Glutamatergic neuron (in vitro differentiated cells): Measurements from ENCODE around the gene SERINC2. TPM values are rescaled to one million over a fixed set of nuclear protein-coding genes. Genes with fewer than 3 reads are reported as not detected.
"Not testable (repeated sequence)": the region's sequence is repeated elsewhere in the genome, so short reads cannot be mapped to it uniquely, and the experiment has no call there.

Source experiments
- DNase-seq: peaks from one replicate; pipeline ENCODE4 v3.0.0; 2022
- H3K27ac Mint-ChIP-seq: one replicate; pipeline ENCODE4 v1.8.0; 2020; ENCODE audit warnings: mild to moderate bottlenecking, mixed read lengths, inconsistent platforms; ENCODE audit not compliant: unreplicated experiment
- H3K27me3 Mint-ChIP-seq: one replicate; pipeline ENCODE4 v1.8.0; 2020; ENCODE audit warnings: mild to moderate bottlenecking, moderate library complexity, mixed read lengths, inconsistent platforms; ENCODE audit not compliant: unreplicated experiment
- H3K36me3 Mint-ChIP-seq: one replicate; pipeline ENCODE4 v1.8.0; 2020; ENCODE audit warnings: mild to moderate bottlenecking, mixed read lengths, inconsistent platforms; ENCODE audit not compliant: unreplicated experiment
- H3K4me1 Mint-ChIP-seq: one replicate; pipeline ENCODE4 v1.8.0; 2020; ENCODE audit warnings: mild to moderate bottlenecking, low read depth, mixed read lengths, inconsistent platforms; ENCODE audit not compliant: unreplicated experiment
- H3K4me3 Mint-ChIP-seq: one replicate; pipeline ENCODE4 v1.8.0; 2020; ENCODE audit warnings: mild to moderate bottlenecking, mixed read lengths, inconsistent platforms; ENCODE audit not compliant: unreplicated experiment
- H3K9me3 Mint-ChIP-seq: one replicate; pipeline ENCODE4 v1.8.0; 2020; ENCODE audit warnings: mild to moderate bottlenecking, moderate library complexity, mixed read lengths, inconsistent platforms; ENCODE audit not compliant: unreplicated experiment
- total RNA-seq: library from RNA; stranded (reverse); fragmentation: NEBNext Ultra II Directional; extraction: Animal tissue kit (Norgen Biotek cat#: 25700); gene quantifications from one replicate; pipeline ENCODE4 v1.2.1, GENCODE V29; 2021; ENCODE audit not compliant: unreplicated experiment
- TF ChIP-seq, protein P1 (sequence below): fragments of 200-600 bp; sonication (generic); IDR thresholded peaks from one replicate; pipeline ENCODE4 v1.5.0; 2021; ENCODE audit not compliant: partially characterized antibody, unreplicated experiment

SERINC2 gene
- total RNA-seq, 1 donor from 2014 or later, result 36.4 TPM

DNA sequence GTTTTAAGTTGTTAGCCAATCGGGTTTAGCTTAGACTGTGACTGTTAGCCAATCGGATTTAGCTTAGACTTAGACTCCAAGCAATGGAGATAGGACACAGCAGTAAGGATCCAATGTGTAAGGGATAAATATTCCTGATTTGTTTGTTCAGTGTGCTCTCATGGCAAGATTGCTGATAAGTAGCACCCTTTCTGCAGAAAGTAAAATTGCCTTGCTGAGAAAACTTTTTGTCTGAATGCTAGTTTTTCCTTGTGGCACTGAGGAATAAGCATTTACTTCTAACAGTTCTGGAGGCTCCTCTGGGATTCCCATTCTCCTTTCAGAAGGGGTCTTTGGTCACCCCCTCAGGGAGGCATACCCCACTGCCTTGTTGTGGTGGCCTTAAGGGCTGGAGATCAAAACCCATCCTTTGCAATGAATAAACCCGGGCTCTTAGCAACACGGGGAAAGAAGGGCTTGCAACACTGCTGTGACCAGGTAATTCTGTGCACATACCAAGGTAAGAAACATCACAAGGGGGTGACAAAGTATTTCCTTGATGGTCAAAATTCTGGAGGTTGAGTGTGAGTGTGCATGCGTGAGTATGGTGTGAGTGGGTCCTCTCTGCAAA is 45.4 kb downstream of the SERINC2 start:
- Mint-ChIP-seq H3K36me3 (peaks cover 41% of the 10 kb centered on the region), H3K4me1 (no peaks in the 10 kb centered on the region), H3K27ac (no peak overlapping the region), H3K9me3 (peaks cover 7% of the 10 kb centered on the region), H3K4me3 (no peak overlapping the region), H3K27me3 (peaks cover 2% of the 10 kb centered on the region)
- no peak for DNase-seq
- TF ChIP-seq, protein P1, sequence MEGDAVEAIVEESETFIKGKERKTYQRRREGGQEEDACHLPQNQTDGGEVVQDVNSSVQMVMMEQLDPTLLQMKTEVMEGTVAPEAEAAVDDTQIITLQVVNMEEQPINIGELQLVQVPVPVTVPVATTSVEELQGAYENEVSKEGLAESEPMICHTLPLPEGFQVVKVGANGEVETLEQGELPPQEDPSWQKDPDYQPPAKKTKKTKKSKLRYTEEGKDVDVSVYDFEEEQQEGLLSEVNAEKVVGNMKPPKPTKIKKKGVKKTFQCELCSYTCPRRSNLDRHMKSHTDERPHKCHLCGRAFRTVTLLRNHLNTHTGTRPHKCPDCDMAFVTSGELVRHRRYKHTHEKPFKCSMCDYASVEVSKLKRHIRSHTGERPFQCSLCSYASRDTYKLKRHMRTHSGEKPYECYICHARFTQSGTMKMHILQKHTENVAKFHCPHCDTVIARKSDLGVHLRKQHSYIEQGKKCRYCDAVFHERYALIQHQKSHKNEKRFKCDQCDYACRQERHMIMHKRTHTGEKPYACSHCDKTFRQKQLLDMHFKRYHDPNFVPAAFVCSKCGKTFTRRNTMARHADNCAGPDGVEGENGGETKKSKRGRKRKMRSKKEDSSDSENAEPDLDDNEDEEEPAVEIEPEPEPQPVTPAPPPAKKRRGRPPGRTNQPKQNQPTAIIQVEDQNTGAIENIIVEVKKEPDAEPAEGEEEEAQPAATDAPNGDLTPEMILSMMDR, result no peak

DNA sequence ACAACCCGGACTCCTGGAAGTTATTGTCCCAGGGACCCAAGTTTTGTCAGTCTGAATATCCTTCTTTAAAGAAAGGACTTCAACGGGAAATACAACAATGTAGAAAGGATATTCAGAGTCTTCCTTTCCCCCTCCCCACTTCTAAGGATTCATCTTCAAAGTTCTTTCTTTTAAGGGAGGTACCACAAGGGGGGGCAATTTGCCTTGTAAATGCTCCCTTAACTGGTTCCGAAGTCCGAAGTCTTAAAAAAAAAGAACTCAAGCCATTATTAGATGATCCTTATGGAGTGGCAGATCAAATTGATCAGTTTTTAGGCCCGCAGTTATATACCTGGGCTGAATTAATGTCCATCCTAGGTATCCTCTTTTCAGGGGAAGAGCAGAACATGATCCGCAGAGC is 47.0 kb downstream of the SERINC2 start:
- Mint-ChIP-seq H3K27me3 (peaks cover 2% of the 10 kb centered on the region), H3K4me1 (no peaks in the 10 kb centered on the region), H3K9me3 (peaks cover 7% of the 10 kb centered on the region), H3K27ac (no peak overlapping the region), H3K4me3 (no peak overlapping the region), H3K36me3 (peaks cover 43% of the 10 kb centered on the region)
- no peak for DNase-seq
- TF ChIP-seq, protein P1, result no peak

DNA sequence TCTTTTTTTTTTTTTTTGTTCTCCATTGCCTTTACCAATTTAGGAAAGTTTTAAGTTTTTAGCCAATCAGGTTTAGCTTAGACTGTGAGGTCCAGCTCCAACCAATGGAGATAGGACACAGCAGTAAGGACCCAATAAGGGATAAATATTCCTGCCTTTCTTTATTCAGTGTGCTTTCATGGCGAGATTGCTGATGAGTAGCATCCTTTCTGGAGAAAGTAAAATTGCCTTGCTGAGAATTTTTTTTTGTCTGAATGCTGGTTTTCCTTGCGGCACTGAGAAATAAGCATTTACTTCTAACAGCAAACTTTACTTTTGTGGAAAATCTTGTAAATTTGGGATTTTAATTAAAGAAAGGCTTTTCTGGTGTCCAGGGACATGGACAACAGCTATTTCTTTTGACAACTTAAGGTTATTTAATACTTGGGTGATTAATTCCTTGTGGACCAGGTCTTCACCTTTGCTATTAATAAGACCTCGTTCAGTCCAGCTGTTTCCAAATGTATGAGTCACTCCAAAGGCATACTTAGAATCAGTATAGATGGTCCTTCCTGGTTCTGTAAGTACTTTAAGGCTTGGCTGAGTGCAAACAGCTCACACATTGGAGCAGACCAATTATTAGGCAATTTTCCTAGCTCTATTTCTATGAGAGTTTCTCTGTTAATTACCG is 54.1 kb downstream of the SERINC2 start:
- Mint-ChIP-seq H3K27me3 (peaks cover 4% of the 10 kb centered on the region), H3K4me1 (no peaks in the 10 kb centered on the region), H3K9me3 (peaks cover 2% of the 10 kb centered on the region), H3K27ac (no peak overlapping the region), H3K4me3 (no peak overlapping the region), H3K36me3 (peaks cover 47% of the 10 kb centered on the region)
- TF ChIP-seq, protein P1, result no peak
- no peak for DNase-seq

DNA sequence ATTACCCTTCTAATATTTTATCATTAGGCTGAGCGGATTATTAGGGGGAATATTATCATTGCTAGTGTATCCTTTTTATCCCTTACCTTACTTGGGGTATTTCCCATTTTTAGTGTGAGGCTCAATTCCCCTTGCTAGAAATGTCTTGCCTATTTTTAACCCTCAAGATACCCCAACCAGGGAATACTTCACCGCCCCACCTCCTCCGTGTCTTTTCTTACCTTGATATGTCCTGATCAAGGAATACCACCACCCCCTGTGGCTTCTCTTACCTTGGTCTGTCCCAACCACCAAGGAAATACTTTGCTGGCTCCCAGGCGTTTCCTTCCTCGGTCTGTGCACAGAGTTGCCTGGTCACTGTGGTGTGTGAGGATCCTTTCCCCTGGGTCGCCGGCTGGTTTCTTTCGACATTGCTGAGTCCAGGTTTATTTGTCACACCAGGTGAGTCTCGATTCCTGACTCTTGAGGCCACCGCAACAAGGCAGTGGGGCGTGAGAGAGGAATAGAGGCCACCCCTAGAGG is 57.8 kb downstream of the SERINC2 start:
- no peak for DNase-seq
- Mint-ChIP-seq H3K36me3 (peaks cover 33% of the 10 kb centered on the region), H3K27ac (no peak overlapping the region), H3K4me1 (no peaks in the 10 kb centered on the region), H3K27me3 (peaks cover 2% of the 10 kb centered on the region), H3K9me3 (peaks cover 5% of the 10 kb centered on the region), H3K4me3 (no peak overlapping the region)
- TF ChIP-seq, protein P1, result no peak

DNA sequence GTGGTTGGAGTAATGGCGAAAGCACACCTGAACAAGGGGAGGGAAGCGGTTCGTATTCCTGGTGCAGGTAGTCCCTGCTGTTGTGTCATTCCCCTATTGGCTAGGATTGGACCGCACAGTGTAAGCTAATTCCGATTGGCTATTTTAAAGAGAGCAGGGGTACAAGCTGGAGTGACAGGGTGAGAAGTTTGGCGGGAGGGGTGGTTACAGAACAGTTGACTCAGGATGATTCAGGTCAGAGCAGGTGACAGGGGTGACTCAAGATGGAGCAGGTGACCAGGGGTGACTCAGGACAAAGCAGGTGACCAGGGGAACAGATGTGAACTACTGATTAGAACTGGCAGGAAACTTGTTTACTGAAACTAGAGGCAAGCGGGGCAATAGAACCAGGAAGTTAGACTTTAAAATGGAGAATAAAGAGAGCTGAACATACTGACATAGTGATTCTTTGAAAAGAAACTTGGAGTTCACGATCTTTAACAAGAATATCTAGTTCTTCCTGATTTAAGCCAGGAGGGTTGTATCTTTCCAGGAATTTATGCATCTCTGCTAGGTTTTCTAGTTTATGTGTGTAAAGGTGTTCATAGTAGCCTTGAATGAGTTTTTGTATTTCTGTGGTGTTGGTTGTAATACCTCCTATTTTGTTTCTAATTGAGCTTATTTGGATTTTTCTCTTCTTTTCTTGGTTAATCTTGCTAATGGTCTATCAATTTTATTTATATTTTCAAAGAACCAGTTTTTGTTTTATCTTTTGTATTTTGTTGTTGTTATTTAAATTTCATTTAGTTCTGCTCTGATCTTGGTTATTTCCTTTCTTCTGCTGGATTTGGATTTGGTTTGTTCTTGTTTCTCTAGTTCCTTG is 58.7 kb downstream of the SERINC2 start:
- H3K36me3 Mint-ChIP-seq, result peaks cover 33% of the 10 kb centered on the region
- DNase-seq, H3K27me3 Mint-ChIP-seq, H3K4me1 Mint-ChIP-seq, H3K9me3 Mint-ChIP-seq, H3K4me3 Mint-ChIP-seq, H3K27ac Mint-ChIP-seq: not testable (repeated sequence)

DNA sequence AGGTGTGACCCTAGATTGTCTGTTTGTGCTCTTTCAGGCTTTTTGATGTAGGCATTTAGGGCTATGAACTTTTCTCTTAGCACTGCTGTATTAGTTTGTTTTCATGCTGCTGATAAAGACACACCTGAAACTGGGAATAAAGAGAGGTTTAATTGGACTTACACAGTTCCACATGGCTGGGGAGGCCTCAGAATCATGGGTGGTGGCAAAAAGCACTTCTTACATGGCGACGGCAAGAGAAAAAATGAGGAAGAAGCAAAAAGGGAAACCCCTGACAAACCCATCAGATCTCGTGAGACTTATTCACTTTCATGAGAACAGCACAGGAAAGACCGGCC is 59.3 kb downstream of the SERINC2 start:
- not testable (repeated sequence) for H3K27me3 Mint-ChIP-seq, DNase-seq, H3K9me3 Mint-ChIP-seq, H3K27ac Mint-ChIP-seq, H3K4me1 Mint-ChIP-seq, H3K4me3 Mint-ChIP-seq
- H3K36me3 Mint-ChIP-seq, result peaks cover 29% of the 10 kb centered on the region

DNA sequence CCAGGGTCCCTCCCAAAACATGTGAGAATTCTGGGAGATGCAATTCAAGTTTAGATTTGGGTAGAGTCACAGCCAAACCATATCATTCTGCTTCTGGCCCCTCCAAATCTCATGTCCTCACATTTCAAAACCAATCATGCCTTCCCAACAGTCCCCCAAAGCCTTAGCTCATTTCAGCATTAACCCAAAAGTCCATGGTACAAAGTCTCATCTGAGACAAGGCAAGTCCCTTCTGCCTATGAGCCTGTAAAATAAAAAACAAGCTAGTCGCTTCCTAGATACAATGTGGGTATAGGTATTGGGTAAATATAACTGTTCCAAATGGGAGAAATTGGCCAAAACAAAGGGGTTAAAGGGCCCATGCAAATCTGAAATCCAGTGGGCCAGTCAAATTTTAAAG is 59.7 kb downstream of the SERINC2 start:
- Mint-ChIP-seq H3K4me1 (peaks cover 13% of the 10 kb centered on the region), H3K36me3 (peaks cover 28% of the 10 kb centered on the region), H3K9me3 (peaks cover 10% of the 10 kb centered on the region)
- H3K4me3 Mint-ChIP-seq, H3K27me3 Mint-ChIP-seq, DNase-seq, H3K27ac Mint-ChIP-seq: not testable (repeated sequence)

DNA sequence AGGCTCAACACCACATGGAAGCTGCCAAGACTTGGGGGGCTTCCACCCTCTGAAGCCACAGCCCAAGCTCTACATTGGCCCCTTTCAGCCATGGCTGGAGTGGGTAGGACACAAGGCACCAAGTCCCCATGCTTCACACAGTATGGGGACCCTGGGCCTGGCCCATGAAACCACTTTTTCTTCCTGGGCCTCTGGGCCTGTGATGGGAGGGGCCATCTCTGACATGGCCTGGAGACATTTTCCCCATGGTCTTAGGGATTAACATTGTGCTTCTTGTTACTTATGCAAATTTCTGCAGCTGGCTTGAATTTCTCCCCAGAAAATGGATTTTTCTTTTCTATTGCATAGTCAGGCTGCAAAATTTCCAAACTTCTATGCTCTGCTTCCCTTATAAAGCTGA is 60.5 kb downstream of the SERINC2 start:
- H3K4me1 Mint-ChIP-seq, result peaks cover 19% of the 10 kb centered on the region
- not testable (repeated sequence) for H3K27ac Mint-ChIP-seq, H3K27me3 Mint-ChIP-seq, H3K4me3 Mint-ChIP-seq, DNase-seq
- peaks cover 14% of the 10 kb centered on the region for H3K9me3 Mint-ChIP-seq
- peaks cover 21% of the 10 kb centered on the region for H3K36me3 Mint-ChIP-seq
